Kidney tubule cell (primary cell): ENCODE data around the gene VTCN1.
"Not testable (repeated sequence)": the region's sequence is repeated elsewhere in the genome, so short reads cannot be mapped to it uniquely, and the experiment has no call there.

Experiments used
- DNase-seq: peaks from one replicate; pipeline ENCODE4 v3.0.0-alpha.2; 2018; ENCODE audit warnings: low spot score

Gene VTCN1

DNA sequence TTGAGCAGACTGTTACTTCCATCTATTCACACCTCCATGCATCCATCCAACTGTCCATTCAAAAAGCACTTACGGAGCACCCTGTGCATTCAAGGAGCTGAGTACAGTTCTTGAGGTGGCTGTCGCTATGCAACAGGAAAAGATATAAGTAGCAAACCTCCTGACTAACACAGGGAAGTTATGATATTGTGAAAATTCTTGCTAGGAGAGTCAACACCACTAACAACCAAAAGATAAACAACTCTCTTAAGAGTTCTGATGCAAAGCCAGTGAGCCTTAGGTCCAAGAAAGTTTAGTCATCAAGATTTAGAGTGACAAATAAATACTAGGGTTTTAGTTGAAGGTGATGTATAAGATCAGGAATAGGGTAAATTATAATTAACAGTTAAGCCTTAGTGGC lies 44.7 kb downstream of the VTCN1 start:
- peak; percentile 93 for DNase-seq

DNA sequence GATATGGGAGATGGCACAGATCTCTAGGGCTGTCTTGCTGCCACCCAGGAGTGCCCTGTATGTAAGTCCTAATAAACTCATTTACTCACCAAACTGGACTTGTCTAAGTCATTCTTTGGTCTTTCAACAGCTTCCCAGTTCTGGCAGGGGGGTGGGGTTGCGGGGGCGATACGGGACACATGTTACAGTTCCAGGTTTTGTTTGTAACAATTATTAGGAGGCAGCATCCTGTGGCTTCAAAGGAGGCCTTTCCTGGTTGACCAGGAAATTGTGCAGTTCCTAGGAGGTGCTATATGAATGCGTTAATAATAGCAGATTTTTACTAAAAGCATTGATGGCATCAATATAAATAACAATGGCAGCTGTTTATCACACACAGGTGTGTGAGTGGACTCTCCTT lies 46.5 kb downstream of the VTCN1 start:
- no peak for DNase-seq

DNA sequence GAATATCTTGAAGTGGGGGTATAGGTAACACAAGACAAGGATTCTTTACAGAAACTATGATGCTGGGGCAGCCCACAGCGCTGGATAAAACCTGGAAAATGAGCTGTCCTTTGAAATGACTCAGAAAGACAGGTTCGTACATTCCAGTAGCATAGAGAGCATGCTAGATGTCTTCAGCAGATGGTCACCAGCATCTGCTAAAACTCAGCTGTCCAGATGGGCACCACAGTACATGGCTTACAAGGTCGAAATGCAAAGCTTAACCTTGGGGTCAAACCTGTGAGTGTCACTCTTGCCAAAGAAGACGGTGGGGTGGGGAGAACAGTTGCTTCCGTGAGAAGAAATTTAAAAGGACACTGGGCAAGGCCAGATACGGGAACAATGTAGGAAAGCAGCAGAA lies 47.9 kb downstream of the VTCN1 start:
- peak; percentile 83 for DNase-seq

DNA sequence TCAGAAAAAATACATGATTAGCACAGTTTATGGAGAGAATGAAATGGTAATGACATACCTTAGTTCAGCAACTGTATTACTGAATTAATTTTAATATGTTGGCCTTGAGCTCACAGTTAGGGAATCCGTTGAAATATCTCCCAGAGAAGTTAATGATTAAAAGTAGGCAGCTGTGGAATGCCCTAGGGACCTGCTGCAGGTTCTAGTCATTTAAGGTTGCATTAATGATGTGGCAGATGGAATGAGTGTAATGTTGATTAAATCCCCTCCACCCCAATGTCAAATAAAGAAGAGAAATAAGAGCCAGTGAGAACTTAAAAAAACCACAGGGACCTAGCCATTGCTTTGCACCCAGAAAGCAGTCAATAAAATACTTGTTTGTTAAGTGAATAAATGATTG lies 48.8 kb downstream of the VTCN1 start:
- peak; percentile 89 for DNase-seq

DNA sequence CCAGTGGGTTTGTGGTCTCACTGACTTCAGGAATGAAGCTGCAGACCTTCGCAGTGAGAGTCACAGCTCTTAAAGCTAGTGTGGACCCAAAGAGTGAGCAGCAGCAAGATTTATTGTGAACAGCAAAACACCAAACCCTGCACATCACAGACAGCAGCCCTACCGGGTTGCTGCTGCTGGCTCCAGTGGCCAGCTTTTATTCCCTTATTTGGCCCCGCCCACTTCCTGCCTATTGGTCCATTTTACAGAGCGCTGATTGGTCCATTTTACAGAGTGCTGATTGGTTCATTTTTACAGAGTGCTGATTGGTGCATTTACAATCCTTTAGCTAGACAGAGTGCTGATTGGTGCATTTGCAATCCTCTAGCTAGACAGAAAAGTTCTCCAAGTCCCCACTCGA lies 59.4 kb downstream of the VTCN1 start:
- DNase-seq = not testable (repeated sequence)

DNA sequence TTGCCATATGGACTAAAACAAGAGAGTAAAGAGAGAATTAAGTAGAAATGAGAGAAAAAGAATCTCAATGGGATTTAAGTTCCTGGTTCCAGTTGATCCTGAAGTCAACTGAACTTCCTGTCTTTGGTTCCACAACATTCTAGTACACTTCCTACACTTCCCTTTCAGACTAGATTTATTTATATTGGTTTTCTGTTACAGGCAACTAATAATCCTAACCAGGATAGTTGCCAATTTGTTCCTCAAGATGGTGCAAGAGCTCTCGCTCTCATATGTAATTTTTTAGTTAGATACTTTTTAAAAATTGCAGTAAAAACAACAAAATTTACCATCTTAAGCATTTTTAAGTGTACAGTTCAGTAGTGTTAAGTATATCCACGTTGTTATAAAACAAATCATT lies 60.4 kb downstream of the VTCN1 start:
- DNase-seq = no peak

DNA sequence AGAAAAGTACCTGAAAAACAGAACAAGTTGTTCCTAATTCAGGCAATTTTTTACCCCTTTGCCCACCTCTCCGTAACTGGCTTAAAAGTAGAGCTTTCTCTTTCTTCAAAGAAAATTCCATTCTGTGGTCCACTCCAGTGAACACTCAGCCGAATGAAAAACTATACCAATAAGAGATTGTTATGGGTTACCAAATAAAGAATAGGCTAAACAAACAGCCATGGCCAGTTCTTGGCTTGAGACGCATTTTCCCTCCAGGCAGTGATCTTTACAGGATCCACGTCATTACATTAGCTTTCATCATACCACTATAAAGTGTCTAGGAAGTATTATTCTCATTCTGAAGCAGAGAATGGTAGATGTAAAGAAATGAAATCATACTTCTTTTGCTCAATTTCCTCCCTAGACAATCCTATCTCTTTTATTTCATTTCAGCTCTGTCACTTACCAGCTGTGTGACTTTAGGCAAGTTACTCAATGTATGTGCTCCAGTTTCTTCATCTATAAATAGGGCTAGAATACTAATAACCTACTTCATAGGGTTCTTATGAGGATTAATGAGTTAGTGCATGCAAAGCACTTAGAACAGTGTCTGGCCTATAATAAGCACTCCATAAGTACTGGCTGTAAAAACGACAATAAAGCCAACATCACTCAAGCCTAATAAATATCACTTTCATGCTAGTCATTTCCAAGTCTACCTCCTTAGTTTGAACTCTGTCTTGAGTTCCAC lies 62.7 kb downstream of the VTCN1 start:
- DNase-seq = peak; percentile 55

DNA sequence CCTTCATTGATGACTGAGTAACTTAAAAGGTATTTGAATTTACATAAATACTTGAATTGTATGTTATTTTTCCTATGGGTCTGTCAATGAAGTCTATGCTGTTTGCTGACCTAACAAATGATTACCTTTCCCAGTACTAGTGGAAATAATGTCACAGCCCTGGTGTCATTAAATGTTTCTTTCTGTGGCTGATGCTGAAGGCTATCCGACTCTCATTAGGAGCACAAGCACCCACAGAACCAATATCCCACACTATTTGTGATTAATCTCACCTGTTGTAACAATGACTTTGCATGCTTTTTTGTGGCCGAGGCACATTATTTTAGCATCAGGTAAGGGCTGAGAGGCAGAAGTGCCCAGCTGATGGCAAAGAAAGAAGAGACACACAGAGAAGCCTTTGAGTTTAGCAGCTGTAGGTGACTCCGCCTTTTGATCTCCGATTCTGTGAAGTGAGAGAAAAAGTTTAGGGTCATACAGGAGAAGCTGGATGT lies 63.3 kb downstream of the VTCN1 start:
- no peak for DNase-seq

DNA sequence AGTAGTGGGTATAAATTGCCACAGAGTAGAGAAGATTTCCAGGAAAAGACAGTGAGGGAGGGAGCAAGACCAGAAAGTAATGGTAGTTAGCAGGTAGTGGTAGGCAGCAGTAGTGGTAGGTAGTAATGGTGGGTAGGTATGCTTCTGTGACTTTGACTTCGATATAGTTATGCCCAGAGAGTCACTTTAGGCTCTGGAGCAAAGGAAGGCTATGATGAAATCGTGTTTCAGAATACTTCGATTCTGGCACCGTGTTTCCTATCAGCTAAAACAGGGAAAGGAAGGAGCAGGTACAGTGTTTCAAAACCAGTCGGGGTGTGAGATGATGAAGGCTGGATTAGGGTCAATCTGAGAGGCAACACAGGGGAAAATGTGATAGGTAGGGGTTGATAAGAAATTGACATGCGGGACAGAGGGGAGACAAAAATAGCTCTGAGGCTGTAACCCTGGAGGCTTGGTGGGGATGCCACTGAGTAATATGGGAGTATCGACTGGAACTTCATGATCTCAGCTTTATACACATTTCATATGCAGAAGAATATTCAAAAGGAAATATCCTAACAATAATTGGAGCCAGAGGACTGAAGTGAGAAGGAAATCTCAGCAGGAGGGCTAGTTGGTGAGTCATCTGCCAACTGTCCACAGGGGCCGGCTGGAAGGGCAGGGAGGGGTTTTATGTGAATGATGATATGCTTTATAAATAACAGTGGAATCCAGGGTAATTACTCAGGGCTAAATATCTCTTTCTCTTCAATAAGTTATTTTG lies 64.0 kb downstream of the VTCN1 start:
- DNase-seq = peak; percentile 97

DNA sequence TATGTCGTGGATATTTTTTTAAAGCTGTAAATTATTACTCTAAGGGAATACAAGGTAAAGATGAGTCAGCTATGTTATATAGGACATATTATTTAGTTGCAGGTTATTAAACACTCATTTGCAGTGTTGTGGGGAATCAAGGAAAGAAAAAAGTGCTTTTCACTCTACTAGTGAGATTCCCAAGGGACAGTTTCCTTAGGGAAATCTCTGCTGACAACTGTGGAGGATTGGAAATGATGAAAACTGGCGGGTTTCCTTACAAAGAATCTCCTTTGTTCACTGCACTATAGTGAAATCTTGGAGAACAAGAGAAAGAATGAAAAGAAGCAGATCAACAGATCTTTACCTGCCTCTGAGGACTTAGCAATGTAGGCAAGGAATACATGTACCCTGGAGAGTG lies 64.7 kb downstream of the VTCN1 start:
- DNase-seq = no peak

DNA sequence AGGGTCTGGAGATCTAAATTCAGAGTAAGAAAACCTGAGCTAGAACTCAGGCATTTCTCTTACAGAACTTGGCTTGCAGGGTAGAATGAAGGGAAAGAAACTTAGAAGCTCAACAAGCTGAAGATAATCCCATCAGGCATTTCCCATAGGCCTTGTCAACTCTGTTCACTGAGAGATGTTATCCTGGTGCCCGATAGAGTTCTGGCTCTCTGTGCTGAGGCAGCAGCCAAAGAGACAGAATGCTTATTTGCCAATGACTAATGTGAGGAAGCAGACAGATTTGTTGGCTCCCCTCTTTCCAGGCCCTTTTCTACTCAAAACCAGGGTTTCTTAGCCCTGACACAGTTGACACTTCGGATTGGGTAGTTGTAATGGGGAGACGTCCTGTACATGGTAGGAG lies 66.9 kb downstream of the VTCN1 start:
- no peak for DNase-seq

DNA sequence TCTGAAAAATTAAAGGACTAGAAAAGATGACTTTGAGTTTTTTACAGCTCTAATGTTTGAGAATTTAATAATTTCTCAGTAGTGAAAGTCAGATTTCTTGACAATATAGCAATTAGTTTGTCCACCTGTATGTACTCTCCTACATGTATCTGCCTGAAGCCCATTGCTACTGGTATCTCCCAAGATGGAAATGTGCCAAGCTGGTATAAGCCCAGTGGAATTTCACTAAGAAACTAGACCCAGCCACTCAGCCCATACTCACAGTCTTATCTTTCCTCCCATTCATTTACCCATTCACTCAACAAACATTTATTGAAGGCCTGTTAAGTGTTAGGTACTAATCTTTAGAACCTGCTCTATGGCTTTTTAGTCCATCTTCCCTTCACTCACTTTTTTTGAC lies 67.6 kb downstream of the VTCN1 start:
- DNase-seq = no peak

DNA sequence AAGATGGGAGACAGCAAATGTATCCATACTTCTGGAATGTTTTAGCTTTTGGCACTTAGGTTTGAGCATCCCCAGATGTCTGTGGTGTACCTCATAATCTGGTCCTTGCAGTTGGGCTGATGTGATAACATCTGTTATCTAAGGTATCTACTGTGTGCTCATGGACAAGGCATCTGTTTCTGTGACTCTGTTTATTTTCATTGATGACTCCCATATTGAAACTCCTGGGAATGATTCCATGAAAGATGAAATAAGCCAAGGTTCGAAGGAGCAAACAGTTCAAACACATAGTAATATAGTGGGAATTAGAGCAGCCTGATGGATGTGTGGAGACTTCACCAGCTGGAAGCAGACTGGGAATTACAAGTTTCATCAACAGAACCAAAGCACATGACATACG lies 68.5 kb downstream of the VTCN1 start:
- no peak for DNase-seq

DNA sequence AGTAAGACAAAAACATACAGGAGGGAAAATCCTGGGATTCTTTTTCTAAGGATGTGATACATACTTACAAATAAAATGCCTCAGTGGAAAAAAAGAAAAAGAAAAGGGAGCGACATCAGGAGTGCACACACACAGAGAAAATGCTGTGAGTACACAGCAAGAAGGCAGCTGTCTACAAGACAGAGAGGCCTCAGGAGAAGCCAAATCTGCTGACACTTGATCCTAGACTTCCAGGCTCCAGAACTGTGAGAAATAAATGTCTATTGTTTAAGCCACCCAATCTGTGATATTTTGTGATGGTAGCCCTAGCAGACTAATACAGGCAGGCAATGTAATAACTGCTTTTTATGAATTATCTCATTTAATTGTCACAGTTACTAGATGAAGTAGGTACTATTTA lies 72.2 kb downstream of the VTCN1 start:
- DNase-seq = no peak

DNA sequence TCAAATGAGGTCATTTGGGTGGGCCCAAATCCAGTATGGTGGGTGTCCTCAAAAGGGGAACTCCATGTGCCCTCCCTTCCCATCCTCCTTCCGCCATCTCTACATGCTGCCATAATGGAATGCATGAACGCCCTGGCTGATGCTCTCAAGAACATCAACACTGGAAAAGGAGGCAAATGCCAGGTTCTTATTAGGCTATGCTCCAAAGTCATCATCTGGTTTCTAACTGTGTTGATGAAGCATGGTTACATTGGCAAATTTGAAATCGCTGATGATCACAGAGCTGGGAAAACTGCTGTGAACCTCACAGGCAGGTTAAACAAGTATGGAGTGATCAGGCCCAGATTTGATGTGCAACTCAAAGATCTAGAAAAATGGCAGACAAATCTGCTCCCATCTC lies 72.6 kb downstream of the VTCN1 start:
- no peak for DNase-seq

DNA sequence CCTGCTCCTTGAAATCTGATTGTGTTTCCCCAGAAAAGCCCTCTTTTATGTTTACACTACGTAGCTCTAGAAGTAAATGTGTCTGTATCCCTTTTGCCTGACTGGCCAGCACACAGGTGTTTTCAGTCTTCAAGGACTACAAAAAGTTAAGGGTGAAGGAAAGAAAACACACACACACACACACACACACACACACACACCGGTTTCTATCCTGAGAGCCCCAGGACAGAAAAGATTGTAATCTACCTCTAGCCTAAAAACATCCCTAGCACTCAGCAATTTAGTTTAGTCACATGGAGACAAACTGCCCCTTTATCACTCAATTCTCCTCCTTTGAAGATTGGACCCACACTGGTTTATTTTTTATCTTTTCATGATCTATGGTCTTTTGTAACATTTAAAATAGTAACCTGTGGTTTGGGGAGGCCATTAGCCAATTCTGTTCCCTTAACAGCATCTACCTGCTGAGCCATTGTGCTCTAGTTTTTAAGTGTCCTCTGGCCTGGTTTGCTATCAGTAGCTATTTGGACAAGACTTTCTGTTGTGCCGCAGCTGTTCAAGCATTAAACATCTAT lies 73.4 kb downstream of the VTCN1 start:
- DNase-seq = no peak

DNA sequence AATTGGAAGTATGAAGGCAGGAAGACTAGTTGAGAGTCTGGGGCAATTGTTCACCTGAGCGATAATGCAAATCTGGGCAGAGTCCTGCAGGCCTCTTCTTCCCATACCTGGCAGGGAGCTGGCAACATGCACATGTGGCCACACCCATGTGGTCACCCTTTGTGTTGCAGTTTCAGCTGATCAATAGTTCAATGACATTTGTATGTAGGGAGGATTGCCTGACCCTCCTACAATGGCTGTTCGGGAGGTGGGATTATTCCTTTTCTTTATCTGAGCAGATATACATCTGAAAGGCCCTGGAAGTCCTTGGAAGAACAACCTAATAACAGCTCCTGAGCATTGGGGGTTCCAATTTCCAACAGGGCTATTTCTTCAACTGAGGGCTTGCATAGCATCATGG lies 74.0 kb downstream of the VTCN1 start:
- no peak for DNase-seq

DNA sequence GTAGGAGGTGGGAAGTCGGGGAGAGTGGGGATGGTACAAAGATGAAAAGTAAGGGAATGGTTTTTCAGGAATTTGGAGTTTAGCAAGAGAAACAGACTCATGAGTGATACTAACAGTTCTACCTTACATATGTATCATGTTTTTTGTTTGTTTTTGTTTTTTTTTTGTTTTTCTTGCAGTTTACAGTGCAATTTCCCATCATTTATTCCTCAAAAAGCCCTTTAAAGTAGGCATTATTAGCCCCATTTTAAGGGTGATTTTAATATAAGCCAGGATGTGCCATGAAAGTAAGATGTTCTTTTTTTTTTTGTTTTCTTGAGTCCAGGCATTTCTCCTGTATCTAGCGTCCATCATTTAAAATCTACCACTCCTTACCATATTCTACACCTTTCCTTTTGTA lies 75.4 kb downstream of the VTCN1 start:
- DNase-seq = no peak

DNA sequence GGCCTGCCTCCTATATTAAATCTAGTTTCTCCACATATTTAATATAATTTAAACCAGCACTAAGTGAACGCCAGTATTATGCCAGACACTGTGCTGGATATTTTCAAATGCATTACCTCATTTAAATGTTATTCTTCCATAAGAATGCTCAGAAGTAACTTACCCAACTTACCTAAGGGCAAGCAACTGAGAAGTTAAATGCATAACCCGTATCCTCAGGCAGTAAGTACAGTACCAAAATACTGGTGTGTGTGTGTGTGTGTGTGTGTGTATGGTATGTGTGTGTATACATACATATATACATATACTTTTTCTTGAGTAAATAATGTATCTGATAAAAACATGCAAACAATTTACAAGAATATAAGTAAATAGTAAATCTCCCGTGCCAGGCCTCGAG lies 80.2 kb downstream of the VTCN1 start:
- DNase-seq = no peak

DNA sequence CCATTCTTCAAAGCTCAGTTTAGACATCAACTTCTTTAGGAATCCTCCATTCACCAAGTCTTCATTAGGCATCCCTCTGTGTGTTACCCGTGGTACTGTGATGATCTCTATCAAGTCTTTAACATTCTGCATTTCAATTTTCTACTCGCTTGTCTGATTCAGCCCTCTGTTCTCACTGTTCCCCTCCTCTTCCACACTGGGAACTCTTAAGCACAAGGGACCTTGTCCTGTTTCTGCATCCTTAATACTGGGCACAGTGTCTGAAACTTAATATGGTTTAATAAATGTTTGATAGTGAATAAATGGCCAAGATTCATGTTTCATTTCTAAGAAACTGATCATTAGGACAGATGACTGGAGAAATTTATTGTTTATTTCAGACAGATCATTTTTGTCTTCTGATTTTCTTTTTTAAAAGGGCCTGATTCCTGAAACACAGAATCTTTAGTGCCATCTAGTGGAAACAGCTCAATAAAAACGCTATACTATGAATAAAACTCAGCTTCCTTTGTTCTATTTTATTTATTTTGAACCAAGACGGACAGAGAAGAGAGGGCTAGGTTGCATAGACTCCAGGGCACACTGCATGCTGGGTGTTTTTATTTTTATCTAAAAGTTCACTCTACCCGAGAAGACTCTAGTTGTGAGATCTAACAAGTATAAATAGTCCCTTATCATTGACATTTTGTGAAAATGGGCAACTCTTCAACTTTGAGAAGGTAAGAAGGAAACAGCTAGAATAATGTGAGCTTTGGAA lies 82.2 kb downstream of the VTCN1 start:
- peak; percentile 53 for DNase-seq

DNA sequence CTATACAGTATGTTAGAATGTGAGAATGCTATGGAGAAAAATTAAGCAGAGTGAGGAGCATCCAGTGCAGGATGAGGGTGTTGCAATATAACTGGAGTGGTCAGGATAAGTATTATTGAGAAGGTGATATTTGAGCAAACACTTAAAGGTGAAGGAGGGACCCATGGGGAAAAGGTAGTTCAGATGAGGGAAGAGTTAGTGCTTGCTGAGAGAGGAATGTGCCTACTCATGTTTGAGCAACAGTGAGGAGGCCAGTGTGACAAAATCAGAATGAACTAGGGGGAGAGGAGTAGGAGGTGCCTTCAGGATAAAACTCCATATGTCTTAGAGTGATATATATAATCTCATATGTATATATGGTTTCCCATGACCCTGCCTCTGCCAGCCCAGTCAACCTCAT lies 82.9 kb downstream of the VTCN1 start:
- no peak for DNase-seq

DNA sequence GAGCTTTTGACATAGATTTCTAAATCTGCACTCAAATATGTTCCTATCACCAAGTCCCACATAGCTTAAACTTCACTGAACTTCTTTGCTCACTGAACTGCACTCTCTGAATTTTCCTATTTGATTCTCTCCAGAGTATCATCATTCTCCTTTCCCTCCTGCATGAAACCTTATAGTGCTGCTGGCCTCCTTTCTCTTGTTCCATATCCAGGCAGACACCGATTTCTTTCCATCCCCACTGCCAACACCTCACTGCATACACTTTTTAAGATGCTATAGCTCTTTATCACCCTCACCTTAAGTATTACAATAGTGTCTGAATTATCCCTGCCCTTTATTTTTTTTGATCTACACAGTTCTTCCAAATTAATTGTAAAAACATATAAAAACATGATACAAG lies 86.1 kb downstream of the VTCN1 start:
- DNase-seq = no peak

DNA sequence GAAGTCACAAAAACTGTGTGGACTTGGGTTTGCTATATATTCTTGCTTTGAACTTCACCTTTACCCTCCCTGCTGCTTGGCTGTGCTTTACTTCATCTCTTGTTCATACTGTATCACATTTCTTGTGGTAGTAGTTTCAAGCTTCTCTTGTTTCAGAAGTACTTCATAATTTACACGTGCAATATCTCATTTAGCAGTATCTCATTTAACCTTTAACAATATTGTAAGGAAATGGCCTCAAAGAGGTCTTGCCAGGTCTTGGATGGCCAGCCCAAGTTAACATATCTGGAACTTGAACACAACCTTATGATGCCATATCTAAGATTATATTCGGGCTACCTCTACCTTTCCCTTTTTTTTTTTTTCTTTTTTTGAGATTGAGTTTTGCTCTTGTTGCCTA lies 87.5 kb downstream of the VTCN1 start:
- no peak for DNase-seq
